Right lobe of liver (tissue), 4 donors: ENCODE measurements around the gene CAPN2.

Experiments used
- POLR2A ChIP-seq: fragments of 450-650 bp; IDR thresholded peaks from one replicate; pipeline ENCODE4 v1.6.1; 2017; ENCODE audit warnings: antibody characterized with exemption, mild to moderate bottlenecking
- TF ChIP-seq, protein P1 (sequence below), 4 donors: fragments of 200-600 bp in 3 of 4; fragments of 450-650 bp in 1 of 4; IDR thresholded peaks; one replicate each; pipeline versions ENCODE4 v1.5.1 to v1.8.0; 2016 to 2022; ENCODE audit warnings: antibody characterized with exemption in 4 of 4, mild to moderate bottlenecking in 2 of 4
- donor health status: DM: no; HTN: no; CAD: no.
- donor health status: DM: no; HTN: no; CAD: no.
- donor health status: DM: no; HTN: yes; CAD: no.

DNA sequence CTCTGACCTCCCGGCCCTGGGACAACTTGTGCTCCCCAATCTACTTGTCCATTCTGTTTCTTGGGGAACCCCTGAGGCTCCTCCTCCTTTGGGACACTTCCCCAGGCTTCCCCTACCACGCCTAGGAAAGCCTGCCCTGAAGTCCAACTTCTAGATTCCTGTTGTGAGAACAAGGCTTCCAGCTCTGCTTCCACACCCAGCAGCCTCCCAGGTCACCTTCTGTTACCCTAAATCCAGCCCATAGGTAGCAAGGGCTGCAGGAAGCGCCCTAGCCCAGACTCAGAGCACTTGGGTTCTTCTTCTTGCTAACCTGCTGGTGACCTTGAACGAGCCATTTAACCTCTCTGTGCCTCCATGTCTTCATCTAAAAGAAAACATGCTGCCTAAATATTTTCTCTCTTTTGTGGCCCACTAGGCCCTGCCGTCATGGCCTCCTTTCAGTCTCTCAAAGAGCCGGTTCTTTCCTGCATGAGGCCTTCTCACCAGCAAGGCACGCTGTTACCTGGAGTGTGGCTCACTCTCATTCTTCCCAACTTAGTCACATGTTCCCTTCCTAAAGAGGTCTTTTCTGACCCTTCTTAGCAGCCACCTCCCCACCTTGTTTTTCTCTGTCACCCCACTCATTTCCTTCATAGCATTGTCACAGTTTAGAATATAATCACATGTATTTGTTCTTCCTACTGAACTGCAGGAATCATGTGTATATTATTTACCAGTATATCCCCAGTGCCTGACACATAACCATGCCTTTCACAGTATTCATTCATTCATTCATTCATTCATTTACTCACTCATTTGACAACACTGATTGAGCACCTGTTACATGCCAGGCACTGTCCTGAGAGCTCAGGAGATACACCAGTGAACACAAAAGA is 1.4 kb downstream of the CAPN2 start:
- TF ChIP-seq, protein P1, sequence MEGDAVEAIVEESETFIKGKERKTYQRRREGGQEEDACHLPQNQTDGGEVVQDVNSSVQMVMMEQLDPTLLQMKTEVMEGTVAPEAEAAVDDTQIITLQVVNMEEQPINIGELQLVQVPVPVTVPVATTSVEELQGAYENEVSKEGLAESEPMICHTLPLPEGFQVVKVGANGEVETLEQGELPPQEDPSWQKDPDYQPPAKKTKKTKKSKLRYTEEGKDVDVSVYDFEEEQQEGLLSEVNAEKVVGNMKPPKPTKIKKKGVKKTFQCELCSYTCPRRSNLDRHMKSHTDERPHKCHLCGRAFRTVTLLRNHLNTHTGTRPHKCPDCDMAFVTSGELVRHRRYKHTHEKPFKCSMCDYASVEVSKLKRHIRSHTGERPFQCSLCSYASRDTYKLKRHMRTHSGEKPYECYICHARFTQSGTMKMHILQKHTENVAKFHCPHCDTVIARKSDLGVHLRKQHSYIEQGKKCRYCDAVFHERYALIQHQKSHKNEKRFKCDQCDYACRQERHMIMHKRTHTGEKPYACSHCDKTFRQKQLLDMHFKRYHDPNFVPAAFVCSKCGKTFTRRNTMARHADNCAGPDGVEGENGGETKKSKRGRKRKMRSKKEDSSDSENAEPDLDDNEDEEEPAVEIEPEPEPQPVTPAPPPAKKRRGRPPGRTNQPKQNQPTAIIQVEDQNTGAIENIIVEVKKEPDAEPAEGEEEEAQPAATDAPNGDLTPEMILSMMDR (IDR thresholded peaks at IDR 0.05) = no peak
- TF ChIP-seq POLR2A = no peak
